Measurements from ENCODE around the gene HDAC4.
"Not testable (repeated sequence)": the region's sequence is repeated elsewhere in the genome, so short reads cannot be mapped to it uniquely, and the experiment has no call there.

HDAC4 gene

GRCh38 chr2:239048736-239049135 lies 352.1 kb downstream of the HDAC4 start:
- DNase-seq: no peak

GRCh38 chr2:239047861-239048260 lies 353.0 kb downstream of the HDAC4 start:
- DNase-seq: no peak

GRCh38 chr2:239047420-239047819 lies 353.4 kb downstream of the HDAC4 start:
- DNase-seq: no peak

- no peak for DNase-seq
Observed at GRCh38 chr2:239046822-239047221, 354.0 kb downstream of the HDAC4 start.

- DNase-seq: no peak
Observed at GRCh38 chr2:239044336-239044735, 356.5 kb downstream of the HDAC4 start.

- DNase-seq: no peak
Observed at GRCh38 chr2:239043326-239043725, 357.5 kb downstream of the HDAC4 start.

- DNase-seq: no peak
Observed at GRCh38 chr2:239042551-239043320, 358.1 kb downstream of the HDAC4 start.

- no peak for DNase-seq
Observed at GRCh38 chr2:239042046-239042445, 358.8 kb downstream of the HDAC4 start.

GRCh38 chr2:239041062-239041461 lies 359.8 kb downstream of the HDAC4 start:
- DNase-seq: no peak

GRCh38 chr2:239040152-239040761 lies 360.6 kb downstream of the HDAC4 start:
- DNase-seq: no peak

GRCh38 chr2:239039479-239039861 lies 361.4 kb downstream of the HDAC4 start:
- no peak for DNase-seq

GRCh38 chr2:239038773-239039478 lies 361.9 kb downstream of the HDAC4 start:
- no peak for DNase-seq

GRCh38 chr2:239038284-239038683 lies 362.5 kb downstream of the HDAC4 start:
- DNase-seq: not testable (repeated sequence)

GRCh38 chr2:239037559-239037910 lies 363.3 kb downstream of the HDAC4 start:
- no peak for DNase-seq

GRCh38 chr2:239036819-239037558 lies 363.8 kb downstream of the HDAC4 start:
- no peak for DNase-seq

- no peak for DNase-seq
Observed at GRCh38 chr2:239035997-239036731, 364.7 kb downstream of the HDAC4 start.

- DNase-seq: no peak
Observed at GRCh38 chr2:239035361-239035814, 365.4 kb downstream of the HDAC4 start.

- no peak for DNase-seq
Observed at GRCh38 chr2:239034561-239035341, 366.1 kb downstream of the HDAC4 start.

- DNase-seq: no peak
Observed at GRCh38 chr2:239033801-239034560, 366.8 kb downstream of the HDAC4 start.

GRCh38 chr2:239029958-239030357 lies 370.9 kb downstream of the HDAC4 start:
- DNase-seq: no peak

- no peak for DNase-seq
Observed at GRCh38 chr2:239028253-239028619, 372.6 kb downstream of the HDAC4 start.
